GM23338 (cell line): ENCODE measurements around the gene DPEP3.
A peak's percentile ranks its signal among the peaks of the same experiment; 100 is the strongest.

Experiments
- CREB1 ChIP-seq: fragments of 250-450 bp; sonication (Bioruptor Pico); IDR thresholded peaks from 2 replicates; pipeline ENCODE4 v1.5.0; 2020; ENCODE audit warnings: low read depth, mild to moderate bottlenecking, moderate library complexity
- EZH2 ChIP-seq: fragments of 200-600 bp; sonication (generic); IDR thresholded peaks from one replicate; pipeline ENCODE4 v1.8.0; 2017; ENCODE audit warnings: antibody characterized with exemption, mild to moderate bottlenecking, low read depth; ENCODE audit not compliant: unreplicated experiment
- EZH2phosphoT487 ChIP-seq: fragments of 200-600 bp; sonication (generic); IDR thresholded peaks from one replicate; pipeline ENCODE4 v1.8.1; 2018; ENCODE audit warnings: antibody characterized with exemption; ENCODE audit not compliant: unreplicated experiment
- JUNB ChIP-seq: IDR thresholded peaks from one replicate; pipeline ENCODE4 v1.6.1; 2016; ENCODE audit warnings: antibody characterized with exemption; ENCODE audit not compliant: unreplicated experiment
- POLR2AphosphoS5 ChIP-seq: IDR thresholded peaks from 2 replicates; pipeline ENCODE4 v1.6.1; 2016; ENCODE audit warnings: antibody characterized with exemption, low read depth
- ZNF331 ChIP-seq: fragments of 250-450 bp; sonication (Bioruptor Pico); IDR thresholded peaks from 2 replicates; pipeline ENCODE4 v1.5.0; 2020; ENCODE audit warnings: low read depth, mild to moderate bottlenecking, moderate library complexity
- TF ChIP-seq, protein P1 (sequence below), 2 experiments: fragments of 200-600 bp in 1 of 2; sonication (generic) in 1 of 2; conservative IDR thresholded peaks; 2 replicates each; pipeline versions ENCODE4 v1.5.1 to v1.6.1; 2016 to 2017; ENCODE audit warnings: antibody characterized with exemption in 2 of 2, low read depth in 2 of 2, mild to moderate bottlenecking in 2 of 2, moderate library complexity in 1 of 2

DNA sequence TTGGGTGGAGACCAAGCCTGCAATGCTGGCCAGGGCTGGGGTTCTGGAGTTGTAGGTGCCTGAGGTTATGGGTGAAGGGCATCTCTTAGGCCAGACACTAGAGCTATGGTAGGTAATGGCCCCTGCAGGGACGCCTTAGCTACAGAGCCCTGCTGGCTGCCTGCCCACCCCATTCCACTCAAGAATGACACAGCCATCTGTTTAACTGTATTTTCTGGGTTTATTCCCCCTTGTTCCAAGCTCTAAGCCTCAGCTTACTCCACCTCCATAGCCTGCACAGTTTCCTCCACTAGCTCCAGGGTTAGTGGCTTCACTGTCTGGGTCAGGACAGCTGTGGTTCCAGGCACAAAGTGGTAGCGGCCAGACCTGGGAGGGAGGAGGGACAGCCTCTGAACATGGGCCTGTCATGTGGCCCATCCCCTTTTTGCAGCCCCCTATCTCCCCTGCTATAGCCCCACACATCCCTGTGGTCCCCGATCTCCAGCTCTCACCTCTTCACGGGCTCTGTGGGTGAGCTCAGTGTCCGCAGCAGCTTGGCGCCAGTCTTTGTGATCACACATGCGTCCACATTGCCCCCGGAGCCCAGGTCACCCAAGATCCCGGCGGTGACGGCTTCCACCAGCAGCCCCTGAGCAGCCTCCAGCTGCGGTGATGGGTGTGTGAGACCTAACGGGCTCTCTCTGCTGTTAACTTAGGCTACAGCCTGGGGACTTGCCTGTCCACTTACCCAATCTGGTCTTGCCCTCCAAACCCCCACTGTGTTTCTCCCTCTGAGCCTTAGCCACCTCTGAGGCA, 45.8 kb downstream of the DPEP3 start:
- TF ChIP-seq, protein P1, sequence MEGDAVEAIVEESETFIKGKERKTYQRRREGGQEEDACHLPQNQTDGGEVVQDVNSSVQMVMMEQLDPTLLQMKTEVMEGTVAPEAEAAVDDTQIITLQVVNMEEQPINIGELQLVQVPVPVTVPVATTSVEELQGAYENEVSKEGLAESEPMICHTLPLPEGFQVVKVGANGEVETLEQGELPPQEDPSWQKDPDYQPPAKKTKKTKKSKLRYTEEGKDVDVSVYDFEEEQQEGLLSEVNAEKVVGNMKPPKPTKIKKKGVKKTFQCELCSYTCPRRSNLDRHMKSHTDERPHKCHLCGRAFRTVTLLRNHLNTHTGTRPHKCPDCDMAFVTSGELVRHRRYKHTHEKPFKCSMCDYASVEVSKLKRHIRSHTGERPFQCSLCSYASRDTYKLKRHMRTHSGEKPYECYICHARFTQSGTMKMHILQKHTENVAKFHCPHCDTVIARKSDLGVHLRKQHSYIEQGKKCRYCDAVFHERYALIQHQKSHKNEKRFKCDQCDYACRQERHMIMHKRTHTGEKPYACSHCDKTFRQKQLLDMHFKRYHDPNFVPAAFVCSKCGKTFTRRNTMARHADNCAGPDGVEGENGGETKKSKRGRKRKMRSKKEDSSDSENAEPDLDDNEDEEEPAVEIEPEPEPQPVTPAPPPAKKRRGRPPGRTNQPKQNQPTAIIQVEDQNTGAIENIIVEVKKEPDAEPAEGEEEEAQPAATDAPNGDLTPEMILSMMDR (conservative IDR thresholded peaks at IDR 0.05; ENCODE audit: low read depth in 2 of 2): no peak
- peak; percentile 32 for TF ChIP-seq POLR2AphosphoS5
- TF ChIP-seq EZH2: no peak
- no peak for TF ChIP-seq CREB1 (CRISPR knock-in tag)
- TF ChIP-seq ZNF331 (CRISPR knock-in tag): no peak
- TF ChIP-seq JUNB: no peak
- no peak for TF ChIP-seq EZH2phosphoT487
